ENCODE measurements around the gene PIPOX. TPM values are rescaled to one million over a fixed set of nuclear protein-coding genes. Genes with fewer than 3 reads are reported as not detected.

Gene PIPOX
- total and polyA plus RNA-seq, 2 of the 13 experiments (the other 11 are each of a cell fraction or from before 2014, with no cell fraction given) = 87.3 to 154 TPM

DNA sequence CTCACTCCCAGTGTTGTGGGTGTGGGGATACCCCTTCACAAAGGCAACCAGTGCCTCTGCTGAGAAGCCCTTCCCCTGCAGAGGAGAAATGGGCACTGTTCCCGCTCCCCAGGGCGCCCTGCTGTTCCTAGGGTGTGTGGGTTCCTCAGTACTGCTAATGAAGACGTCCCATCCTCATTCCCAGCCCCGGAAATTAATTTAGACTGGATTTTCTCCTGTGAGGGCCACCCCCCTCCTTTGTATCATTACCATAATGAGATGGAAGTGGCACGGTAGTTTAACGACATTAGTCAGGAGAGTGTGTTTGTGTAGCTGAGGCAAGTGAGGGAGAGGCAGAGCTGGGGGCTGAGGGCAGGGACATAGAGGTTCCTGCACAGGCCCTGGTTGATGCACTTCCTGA, 53.2 kb downstream of the PIPOX start:
- Histone ChIP-seq H3K36me3 (replicated peaks in 1 of 2; ENCODE audit: control insufficient read depth in 1 of 2, insufficient read depth in 2 of 2, low read length in 2 of 2) (peaks cover 43 to 81% of the 10 kb centered on the region in 2 experiments), H4K20me1 (ENCODE audit: insufficient read depth, low read length) (no peaks in the 10 kb centered on the region), H2AFZ (ENCODE audit: low read length) (no peak overlapping the region), H3K27ac (ENCODE audit: extremely low read length, insufficient read depth, low read length) (no peak overlapping the region), H3K4me3 (replicated peaks in 1 of 3; ENCODE audit: insufficient read depth in 1 of 3, low read depth in 2 of 3, low read length in 3 of 3) (no peak overlapping the region), H3K79me2 (ENCODE audit: insufficient read depth, low read length) (no peaks in the 10 kb centered on the region), H3K9ac (ENCODE audit: insufficient read depth, low read depth, low read length) (no peak overlapping the region), H3K4me1 (ENCODE audit: insufficient read depth, low read length) (no peaks in the 10 kb centered on the region), H3K27me3 (ENCODE audit: control insufficient read depth in 1 of 2, insufficient read depth in 2 of 2, low read length in 2 of 2) (no peaks in the 10 kb centered on the region), H3K4me2 (ENCODE audit: low read depth, low read length) (no peak overlapping the region), H3K9me3 (ENCODE audit: low read length) (no peaks in the 10 kb centered on the region)
- 85% methylated on average over 5 of the region's 6 CpGs for WGBS (ENCODE audit: low lambda C conversion rate)
- DNase-seq (ENCODE audit: low spot score) (no peak), ATAC-seq (no peak), FAIRE-seq (no peak)
- intact Hi-C loops (cut with micrococcal nuclease; ENCODE audit: unreplicated experiment) (no loop called here), in situ Hi-C loops (cut with HindIII; ENCODE audit: extremely low pct_ligation_motif_present, low pct_unique_long_range_greater_than_20kb) (no loop called here)
- no TSS peak for BruUV-seq (replicated peaks)
- POLR2A ChIA-PET = no interaction called here
- CTCF ChIA-PET (ENCODE audit: low intra/inter-chr PET ratio, low total read pairs) = no interaction called here
- no peak for TF ChIP-seq THYN1 (CRISPR knock-in tag; IDR thresholded peaks at IDR 0.05; ENCODE audit: borderline replicate concordance, low read depth)
- TF ChIP-seq THRA (CRISPR knock-in tag; IDR thresholded peaks at IDR 0.05; ENCODE audit: borderline replicate concordance) = no peak
- no peak for TF ChIP-seq JUND (CRISPR knock-in tag; IDR thresholded peaks at IDR 0.05)
- no peak for TF ChIP-seq HNRNPUL1 (IDR thresholded peaks at IDR 0.05; ENCODE audit: low read depth, low read length)
- TF ChIP-seq ZNF761 (CRISPR knock-in tag; conservative IDR thresholded peaks at IDR 0.05) = no peak
- TF ChIP-seq ZNF225 (CRISPR knock-in tag; IDR thresholded peaks at IDR 0.05) = no peak
- TF ChIP-seq ATF3 (CRISPR knock-in tag; IDR thresholded peaks at IDR 0.05) = no peak
- TF ChIP-seq, protein P1, sequence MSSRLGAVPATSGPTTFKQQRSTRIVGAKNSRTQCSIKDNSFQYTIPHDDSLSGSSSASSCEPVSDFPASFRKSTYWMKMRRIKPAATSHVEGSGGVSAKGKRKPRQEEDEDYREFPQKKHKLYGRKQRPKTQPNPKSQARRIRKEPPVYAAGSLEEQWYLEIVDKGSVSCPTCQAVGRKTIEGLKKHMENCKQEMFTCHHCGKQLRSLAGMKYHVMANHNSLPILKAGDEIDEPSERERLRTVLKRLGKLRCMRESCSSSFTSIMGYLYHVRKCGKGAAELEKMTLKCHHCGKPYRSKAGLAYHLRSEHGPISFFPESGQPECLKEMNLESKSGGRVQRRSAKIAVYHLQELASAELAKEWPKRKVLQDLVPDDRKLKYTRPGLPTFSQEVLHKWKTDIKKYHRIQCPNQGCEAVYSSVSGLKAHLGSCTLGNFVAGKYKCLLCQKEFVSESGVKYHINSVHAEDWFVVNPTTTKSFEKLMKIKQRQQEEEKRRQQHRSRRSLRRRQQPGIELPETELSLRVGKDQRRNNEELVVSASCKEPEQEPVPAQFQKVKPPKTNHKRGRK (CRISPR knock-in tag; IDR thresholded peaks at IDR 0.05) = no peak
- TF ChIP-seq, protein P2, sequence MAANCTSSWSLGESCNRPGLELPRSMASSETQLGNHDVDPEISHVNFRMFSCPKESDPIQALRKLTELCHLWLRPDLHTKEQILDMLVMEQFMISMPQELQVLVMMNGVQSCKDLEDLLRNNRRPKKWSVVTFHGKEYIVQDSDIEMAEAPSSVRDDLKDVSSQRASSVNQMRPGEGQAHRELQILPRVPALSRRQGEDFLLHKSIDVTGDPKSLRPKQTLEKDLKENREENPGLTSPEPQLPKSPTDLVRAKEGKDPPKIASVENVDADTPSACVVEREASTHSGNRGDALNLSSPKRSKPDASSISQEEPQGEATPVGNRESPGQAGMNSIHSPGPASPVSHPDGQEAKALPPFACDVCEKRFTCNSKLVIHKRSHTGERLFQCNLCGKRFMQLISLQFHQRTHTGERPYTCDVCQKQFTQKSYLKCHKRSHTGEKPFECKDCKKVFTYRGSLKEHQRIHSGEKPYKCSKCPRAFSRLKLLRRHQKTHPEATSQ (CRISPR knock-in tag; IDR thresholded peaks at IDR 0.05; ENCODE audit: borderline replicate concordance) = no peak
- TF ChIP-seq MATR3 (CRISPR knock-in tag; IDR thresholded peaks at IDR 0.05) = no peak
- TF ChIP-seq SP5 (CRISPR knock-in tag; IDR thresholded peaks at IDR 0.05; ENCODE audit: borderline replicate concordance, low read depth) = no peak
- no peak for TF ChIP-seq ZNF556 (CRISPR knock-in tag; IDR thresholded peaks at IDR 0.05; ENCODE audit: borderline replicate concordance)
- TF ChIP-seq ZKSCAN1 (IDR thresholded peaks at IDR 0.05; ENCODE audit: low read length) = no peak
- no peak for TF ChIP-seq MAZ (IDR thresholded peaks at IDR 0.05; ENCODE audit: borderline replicate concordance, low read depth, low read length)
- no peak for TF ChIP-seq MAZ (CRISPR knock-in tag; IDR thresholded peaks at IDR 0.05; ENCODE audit: low read depth)
- TF ChIP-seq MEF2D (CRISPR knock-in tag; IDR thresholded peaks at IDR 0.05) = no peak
- TF ChIP-seq ZNF460 (CRISPR knock-in tag; IDR thresholded peaks at IDR 0.05; ENCODE audit: borderline replicate concordance) = no peak
- no peak for TF ChIP-seq NBN (conservative IDR thresholded peaks at IDR 0.05)
- TF ChIP-seq PITX1 (CRISPR knock-in tag; IDR thresholded peaks at IDR 0.05) = no peak
- TF ChIP-seq MAFF (IDR thresholded peaks at IDR 0.05; ENCODE audit: low read depth, low read length) = no peak
- no peak for TF ChIP-seq RORA (CRISPR knock-in tag; IDR thresholded peaks at IDR 0.05)
